Measurements from ENCODE around the gene SEMA6D. TPM values are rescaled to one million over a fixed set of nuclear protein-coding genes. Genes with fewer than 3 reads are reported as not detected.

The SEMA6D gene
- total RNA-seq, 1 experiment from 2014 or later, result 15.8 TPM

- Mint-ChIP-seq H3K4me3 (no peak overlapping the region), H3K36me3 (ENCODE audit: insufficient read depth in 1 of 3, low read depth in 3 of 3) (peaks cover 19 to 84% (median 66%) of the 10 kb centered on the region in 3 experiments), H3K27me3 (ENCODE audit: low read depth) (no peaks in the 10 kb centered on the region), H3K27ac (no peak overlapping the region), H3K9me3 (peaks cover 2 to 3% of the 10 kb centered on the region in 2 experiments; a peak in 2 of 5 replicates), H3K4me1 (peaks cover 24 to 27% of the 10 kb centered on the region in 2 experiments)
- Histone ChIP-seq H3K56ac (ENCODE audit: insufficient read length, low read depth, low read length) (no peak overlapping the region), H3K23me2 (ENCODE audit: insufficient read length, low read depth, low read length, poor library complexity, severe bottlenecking) (no peaks in the 10 kb centered on the region), H2BK5ac (ENCODE audit: insufficient read length, low read length) (no peak overlapping the region), H4K20me1 (ENCODE audit: control insufficient read depth, insufficient read depth, insufficient read length) (no peaks in the 10 kb centered on the region), H3T11ph (ENCODE audit: low read length) (no peak overlapping the region), H3K9ac (ENCODE audit: extremely low read depth, insufficient read length, low read length) (no peak overlapping the region), H3K23ac (ENCODE audit: insufficient read length, low read depth, low read length) (no peak overlapping the region), H3K18ac (ENCODE audit: insufficient read length, low read depth, low read length) (no peak overlapping the region), H4K8ac (replicated peaks; ENCODE audit: insufficient read length, low read depth, low read length) (no peak overlapping the region), H4K5ac (ENCODE audit: insufficient read length, low read depth, low read length) (no peak overlapping the region), H3K79me1 (ENCODE audit: insufficient read depth, low read depth, low read length, poor library complexity, severe bottlenecking) (no peaks in the 10 kb centered on the region), H3K4ac (ENCODE audit: low read depth, low read length) (no peak overlapping the region), H2AK5ac (ENCODE audit: insufficient read length, low read length) (no peak overlapping the region), H3K27me3 (ENCODE audit: insufficient read depth, low read length) (0 out of 2 replicates have a peak, but pooled peaks cover 2% of the 10 kb centered on the region), H2BK120ac (ENCODE audit: low read depth, low read length, poor library complexity, severe bottlenecking) (no peak overlapping the region), H3K4me1 (ENCODE audit: insufficient read depth, low read length) (no peaks in the 10 kb centered on the region), H2AFZ (ENCODE audit: low read length) (no peak overlapping the region), H2BK15ac (ENCODE audit: low read depth, low read length) (no peak overlapping the region), H2BK12ac (ENCODE audit: insufficient read length, low read depth, low read length) (no peak overlapping the region), H4K91ac (ENCODE audit: insufficient read length, low read depth, low read length) (no peak overlapping the region), H3K4me2 (ENCODE audit: insufficient read depth, insufficient read length, low read length) (no peak overlapping the region), H3K79me2 (ENCODE audit: insufficient read depth, low read length) (no peaks in the 10 kb centered on the region), H2BK20ac (ENCODE audit: low read depth, low read length, poor library complexity, severe bottlenecking) (no peak overlapping the region), H3K9me3 (ENCODE audit: control insufficient read depth, low read depth, low read length) (no peaks in the 10 kb centered on the region), H3K27ac (ENCODE audit: insufficient read length, low read depth, low read length) (no peak overlapping the region), H3K14ac (ENCODE audit: insufficient read depth, low read length) (no peak overlapping the region)
- no CpG with 5 or more reads among the region's 5 CpGs for WGBS (ENCODE audit: extremely low coverage, insufficient read length, low lambda C conversion rate)
- no peak for TF ChIP-seq CTCF (conservative IDR thresholded peaks at IDR 0.05)
- no peak for DNase-seq
These were observed 51.9 kb downstream of the SEMA6D start for GRCh38 chr15:47769166-47769565.

Measured in H9 (cell line).